Measurements from ENCODE around the gene KRTAP1-5. TPM values are rescaled to one million over a fixed set of nuclear protein-coding genes. Genes with fewer than 3 reads are reported as not detected.
"Not testable (repeated sequence)": the region's sequence is repeated elsewhere in the genome, so short reads cannot be mapped to it uniquely, and the experiment has no call there.

KRTAP1-5 gene
- total RNA-seq, 4 donors from 2014 or later: not detected

DNA sequence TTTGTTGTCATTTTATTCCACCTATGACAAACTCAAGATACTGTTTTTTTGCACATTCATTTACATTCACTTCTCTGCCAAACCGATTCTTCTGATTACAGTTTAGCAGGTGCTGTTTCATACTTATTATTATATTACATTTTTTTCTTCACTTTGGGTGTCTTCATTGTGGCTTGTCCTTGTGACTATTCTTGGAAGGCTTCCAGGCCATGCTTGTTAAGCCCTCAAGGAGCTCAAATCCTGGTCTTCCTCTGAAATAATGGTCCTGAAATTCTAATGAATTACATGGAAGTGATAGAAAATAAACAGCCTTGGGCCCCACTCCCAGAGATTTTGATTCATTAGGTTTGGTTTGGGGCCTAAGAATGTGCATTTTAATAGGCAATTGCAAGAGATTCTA is 37.3 kb upstream of the KRTAP1-5 start:
- TF ChIP-seq, protein P1, sequence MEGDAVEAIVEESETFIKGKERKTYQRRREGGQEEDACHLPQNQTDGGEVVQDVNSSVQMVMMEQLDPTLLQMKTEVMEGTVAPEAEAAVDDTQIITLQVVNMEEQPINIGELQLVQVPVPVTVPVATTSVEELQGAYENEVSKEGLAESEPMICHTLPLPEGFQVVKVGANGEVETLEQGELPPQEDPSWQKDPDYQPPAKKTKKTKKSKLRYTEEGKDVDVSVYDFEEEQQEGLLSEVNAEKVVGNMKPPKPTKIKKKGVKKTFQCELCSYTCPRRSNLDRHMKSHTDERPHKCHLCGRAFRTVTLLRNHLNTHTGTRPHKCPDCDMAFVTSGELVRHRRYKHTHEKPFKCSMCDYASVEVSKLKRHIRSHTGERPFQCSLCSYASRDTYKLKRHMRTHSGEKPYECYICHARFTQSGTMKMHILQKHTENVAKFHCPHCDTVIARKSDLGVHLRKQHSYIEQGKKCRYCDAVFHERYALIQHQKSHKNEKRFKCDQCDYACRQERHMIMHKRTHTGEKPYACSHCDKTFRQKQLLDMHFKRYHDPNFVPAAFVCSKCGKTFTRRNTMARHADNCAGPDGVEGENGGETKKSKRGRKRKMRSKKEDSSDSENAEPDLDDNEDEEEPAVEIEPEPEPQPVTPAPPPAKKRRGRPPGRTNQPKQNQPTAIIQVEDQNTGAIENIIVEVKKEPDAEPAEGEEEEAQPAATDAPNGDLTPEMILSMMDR (IDR thresholded peaks at IDR 0.05; ENCODE audit: low read depth): no peak

GRCh38 chr17:41063449-41063848 is 36.4 kb upstream of the KRTAP1-5 start:
- TF ChIP-seq, protein P1 (IDR thresholded peaks at IDR 0.05; ENCODE audit: low read depth): no peak

- TF ChIP-seq, protein P1 (IDR thresholded peaks at IDR 0.05; ENCODE audit: low read depth): no peak
These were observed 35.0 kb upstream of the KRTAP1-5 start for GRCh38 chr17:41061964-41062363.

DNA sequence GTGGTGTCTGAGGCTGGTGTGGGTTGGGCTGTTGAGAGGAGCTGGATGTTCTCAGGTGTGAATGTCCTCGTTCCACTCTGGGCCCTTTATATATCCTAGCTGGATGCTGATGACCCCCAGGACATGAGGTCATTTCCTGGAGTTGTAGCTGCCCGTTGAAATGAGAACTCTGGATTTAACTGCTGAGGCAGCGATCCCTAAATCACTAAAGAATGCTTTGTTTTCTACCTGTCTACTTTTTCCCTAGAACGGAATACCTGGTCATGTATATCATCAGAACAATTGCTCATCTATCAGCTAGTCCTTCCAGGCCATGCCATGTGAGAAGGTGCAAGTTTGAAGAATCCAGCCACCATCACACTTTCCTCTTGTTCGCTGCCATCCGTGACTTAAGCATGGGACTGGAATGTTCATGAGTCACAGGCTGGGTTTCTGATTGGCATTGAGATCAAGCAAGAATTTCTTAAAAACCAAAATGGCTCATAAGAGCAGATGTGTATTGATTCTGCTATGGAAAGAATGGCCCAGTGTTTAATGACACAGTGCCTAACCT is 33.1 kb upstream of the KRTAP1-5 start, which contains the start of gene KRTAP2-3:
Gene KRTAP2-3, minus strand, starts transcription at position 63 of the 553 bp plus-strand sequence. CDS start 64 bp downstream, outside the sequence.
- TF ChIP-seq, protein P1 (IDR thresholded peaks at IDR 0.05; ENCODE audit: low read depth): no peak

DNA sequence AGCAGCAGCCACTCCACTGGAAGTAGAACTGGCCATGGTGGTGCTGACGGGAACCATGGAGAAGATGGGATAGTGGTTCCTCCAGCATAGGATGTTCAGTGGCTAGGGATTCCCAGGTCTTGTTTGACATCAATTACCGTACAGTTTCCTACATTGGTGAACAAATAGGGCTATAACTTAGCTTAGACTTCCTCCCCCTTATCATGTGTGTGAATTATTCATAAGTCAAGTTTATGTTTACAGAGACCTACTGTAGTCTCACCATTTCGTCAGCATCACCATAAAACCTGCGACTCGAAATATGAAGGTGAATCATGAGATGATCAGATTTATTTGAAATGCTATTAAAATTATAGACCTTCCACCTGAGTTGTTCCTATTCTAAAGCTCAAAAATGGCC is 31.7 kb upstream of the KRTAP1-5 start:
- TF ChIP-seq, protein P1 (IDR thresholded peaks at IDR 0.05; ENCODE audit: low read depth): no peak

- TF ChIP-seq, protein P1 (IDR thresholded peaks at IDR 0.05; ENCODE audit: low read depth): no peak
These were observed 30.5 kb upstream of the KRTAP1-5 start for GRCh38 chr17:41057547-41057946.

- TF ChIP-seq, protein P1 (IDR thresholded peaks at IDR 0.05; ENCODE audit: low read depth): not testable (repeated sequence)
These were observed 28.1 kb upstream of the KRTAP1-5 start, which contains the start of gene KRTAP2-2 for GRCh38 chr17:41055130-41055529. Gene KRTAP2-2, minus strand, starts transcription at chr17:41055230. Its CDS starts 19 bp downstream, at chr17:41055211.
